ENCODE results near the gene HMGN3. TPM values are rescaled to one million over a fixed set of nuclear protein-coding genes. Genes with fewer than 3 reads are reported as not detected.

The HMGN3 gene
- total and polyA plus RNA-seq, 2 of the 13 experiments (the other 11 are each of a cell fraction or from before 2014, with no cell fraction given): 67.9 to 145 TPM

GRCh38 chr6:79186564-79186963, 47.9 kb downstream of the HMGN3 start (continued):
- TF ChIP-seq ZBTB44 (CRISPR knock-in tag; IDR thresholded peaks at IDR 0.05) (no peak), CENPBD1 (CRISPR knock-in tag; IDR thresholded peaks at IDR 0.05; ENCODE audit: borderline replicate concordance, low read depth) (no peak), HOXA7 (CRISPR knock-in tag; IDR thresholded peaks at IDR 0.05) (no peak), SIX4 (CRISPR knock-in tag; IDR thresholded peaks at IDR 0.05) (peak; percentile 33; the same call in 1 of the 2 replicates), SOX6 (IDR thresholded peaks at IDR 0.05) (no peak), SOX6 (CRISPR knock-in tag; IDR thresholded peaks at IDR 0.05) (peak; percentile 16; the same call in 1 of the 2 replicates), HNF1B (CRISPR knock-in tag; IDR thresholded peaks at IDR 0.05) (peak; percentile 32; the same call in 1 of the 2 replicates), ZC3H13 (CRISPR knock-in tag; IDR thresholded peaks at IDR 0.05) (no peak), AGO1 (IDR thresholded peaks at IDR 0.05; ENCODE audit: low read depth, low read length, poor library complexity, severe bottlenecking) (no peak), ZNF121 (CRISPR knock-in tag; IDR thresholded peaks at IDR 0.05) (peak; percentile 71), TFDP2 (CRISPR knock-in tag; IDR thresholded peaks at IDR 0.05) (no peak), RELA (CRISPR knock-in tag; IDR thresholded peaks at IDR 0.05) (no peak), ZSCAN9 (CRISPR knock-in tag; IDR thresholded peaks at IDR 0.05; ENCODE audit: borderline replicate concordance) (no peak)

All from HepG2 (cell line).